Muscle of leg (tissue), 11 donors: ENCODE data around the gene FCF1. TPM values are rescaled to one million over a fixed set of nuclear protein-coding genes. Genes with fewer than 3 reads are reported as not detected.

Source experiments
- DNase-seq: peaks from one replicate; pipeline ENCODE4 v3.0.0; 2013
- H3K27ac ChIP-seq: one replicate; pipeline ENCODE4 v1.5.1; 2013; ENCODE audit warnings: mild to moderate bottlenecking, low read length, control low read depth
- H3K27me3 ChIP-seq: one replicate; pipeline ENCODE4 v1.6.1; 2013; ENCODE audit warnings: low read length; ENCODE audit not compliant: control insufficient read depth, insufficient read depth
- H3K36me3 ChIP-seq: one replicate; pipeline ENCODE4 v1.6.1; 2013; ENCODE audit warnings: low read length; ENCODE audit not compliant: control insufficient read depth, insufficient read depth
- H3K4me1 ChIP-seq: one replicate; pipeline ENCODE4 v1.6.1; 2013; ENCODE audit warnings: low read length; ENCODE audit not compliant: control insufficient read depth, insufficient read depth
- H3K4me3 ChIP-seq: one replicate; pipeline ENCODE4 v1.5.1; 2013; ENCODE audit warnings: low read length, control low read depth
- H3K9me3 ChIP-seq: replicated peaks from 2 replicates; pipeline ENCODE4 v1.6.1; 2013; ENCODE audit warnings: low read depth, low read length; ENCODE audit not compliant: control insufficient read depth
- WGBS: methylation state at CpG from one replicate; pipeline ENCODE4 v1.1.5; 2013; ENCODE audit warnings: missing lambda C conversion rate; ENCODE audit not compliant: insufficient coverage; 5-methylcytosine and 5-hydroxymethylcytosine counted together
- polyA plus RNA-seq, 8 donors: library from polyadenylated mRNA; unstranded; fragments of 120-200 nt; gene quantifications; one replicate each; pipeline versions ENCODE4 v1.2.1 to v1.2.3, GENCODE V29; 2013; ENCODE audit warnings: inconsistent platforms in 1 of 8, low replicate concordance in 1 of 8; ENCODE audit not compliant: insufficient read length in 8 of 8, insufficient read depth in 1 of 8
- total RNA-seq: library from RNA; stranded (reverse); fragments of 120-200 nt; gene quantifications from one replicate; pipeline ENCODE4 v1.2.4, GENCODE V29; 2013

Gene FCF1
- total and polyA plus RNA-seq, 9 donors: 21.9 to 49.0 (median 38.4) TPM

GRCh38 chr14:74697011-74697410 is 15.9 kb upstream of the FCF1 start:
- H3K27ac ChIP-seq: no peak overlapping the region

GRCh38 chr14:74697543-74697942 is 15.4 kb upstream of the FCF1 start:
- Histone ChIP-seq H3K27me3 (no peaks in the 10 kb centered on the region), H3K4me1 (no peaks in the 10 kb centered on the region), H3K4me3 (no peak overlapping the region), H3K27ac (no peak overlapping the region), H3K36me3 (peaks cover 8% of the 10 kb centered on the region), H3K9me3 (peaks cover 3% of the 10 kb centered on the region)
- no peak for DNase-seq
- 71% methylated on average over 1 of the region's 2 CpGs for WGBS

More at GRCh38 chr14:74697011-74697410, 15.9 kb upstream of the FCF1 start:
- no peaks in the 10 kb centered on the region for H3K4me1 ChIP-seq
- DNase-seq: no peak
- H3K4me3 ChIP-seq: no peak overlapping the region
- WGBS: no CpG with 5 or more reads among the region's 1 CpG
- no peaks in the 10 kb centered on the region for H3K27me3 ChIP-seq
- no peaks in the 10 kb centered on the region for H3K9me3 ChIP-seq
- peaks cover 5% of the 10 kb centered on the region for H3K36me3 ChIP-seq

- Histone ChIP-seq H3K27ac (no peak overlapping the region), H3K27me3 (no peaks in the 10 kb centered on the region), H3K4me3 (no peak overlapping the region), H3K4me1 (no peaks in the 10 kb centered on the region), H3K36me3 (peaks cover 8% of the 10 kb centered on the region), H3K9me3 (peaks cover 3% of the 10 kb centered on the region)
- 90% methylated on average over 1 of the region's 2 CpGs for WGBS
- DNase-seq: no peak
Measured at GRCh38 chr14:74697976-74698375, 15.0 kb upstream of the FCF1 start.

- WGBS: 97% methylated on average over 2 of the region's 4 CpGs
- H3K27ac ChIP-seq: no peak overlapping the region
Measured at GRCh38 chr14:74698465-74698864, 14.5 kb upstream of the FCF1 start.

GRCh38 chr14:74702293-74702692 is 10.7 kb upstream of the FCF1 start:
- DNase-seq: no peak
- H3K27ac ChIP-seq: no peak overlapping the region
- peaks cover 3% of the 10 kb centered on the region for H3K9me3 ChIP-seq
- H3K27me3 ChIP-seq: no peaks in the 10 kb centered on the region
- H3K4me1 ChIP-seq: no peaks in the 10 kb centered on the region
- H3K4me3 ChIP-seq: no peak overlapping the region
- peaks cover 8% of the 10 kb centered on the region for H3K36me3 ChIP-seq
- WGBS: 94% methylated on average over 2 of the region's 2 CpGs

More at GRCh38 chr14:74698465-74698864, 14.5 kb upstream of the FCF1 start:
- Histone ChIP-seq H3K9me3 (peaks cover 3% of the 10 kb centered on the region), H3K4me3 (no peak overlapping the region), H3K27me3 (no peaks in the 10 kb centered on the region), H3K36me3 (peaks cover 8% of the 10 kb centered on the region), H3K4me1 (no peaks in the 10 kb centered on the region)
- DNase-seq: no peak

- Histone ChIP-seq H3K4me3 (no peak overlapping the region), H3K27ac (no peak overlapping the region), H3K36me3 (peaks cover 8% of the 10 kb centered on the region), H3K4me1 (no peaks in the 10 kb centered on the region), H3K27me3 (no peaks in the 10 kb centered on the region), H3K9me3 (peaks cover 3% of the 10 kb centered on the region)
- DNase-seq: no peak
- 100% methylated on average over 1 of the region's 3 CpGs for WGBS
Measured at GRCh38 chr14:74703043-74703442, 9.9 kb upstream of the FCF1 start.

GRCh38 chr14:74704656-74705055 is 8.3 kb upstream of the FCF1 start:
- no CpG with 5 or more reads among the region's 2 CpGs for WGBS
- Histone ChIP-seq H3K27ac (no peak overlapping the region), H3K27me3 (no peaks in the 10 kb centered on the region), H3K36me3 (peaks cover 3% of the 10 kb centered on the region), H3K4me3 (no peak overlapping the region), H3K9me3 (peaks cover 3% of the 10 kb centered on the region), H3K4me1 (no peaks in the 10 kb centered on the region)
- no peak for DNase-seq

GRCh38 chr14:74705613-74706500 is 7.1 kb upstream of the FCF1 start:
- no peak for DNase-seq
- H3K4me1 ChIP-seq: no peaks in the 10 kb centered on the region
- 80% methylated on average over 1 of the region's 5 CpGs for WGBS
- no peak overlapping the region for H3K4me3 ChIP-seq
- H3K36me3 ChIP-seq: peaks cover 3% of the 10 kb centered on the region
- peaks cover 3% of the 10 kb centered on the region for H3K9me3 ChIP-seq
- no peak overlapping the region for H3K27ac ChIP-seq
- H3K27me3 ChIP-seq: no peaks in the 10 kb centered on the region

- H3K4me3 ChIP-seq: no peak overlapping the region
- H3K9me3 ChIP-seq: no peaks in the 10 kb centered on the region
- DNase-seq: no peak
- no peaks in the 10 kb centered on the region for H3K36me3 ChIP-seq
- no peak overlapping the region for H3K27ac ChIP-seq
- H3K27me3 ChIP-seq: no peaks in the 10 kb centered on the region
- peaks cover 4% of the 10 kb centered on the region for H3K4me1 ChIP-seq
- WGBS: no CpG with 5 or more reads among the region's 1 CpG
Measured at GRCh38 chr14:74710480-74710879, 2.5 kb upstream of the FCF1 start.

- Histone ChIP-seq H3K4me1 (peaks cover 4% of the 10 kb centered on the region), H3K4me3 (no peak overlapping the region), H3K27me3 (no peaks in the 10 kb centered on the region), H3K27ac (no peak overlapping the region), H3K36me3 (no peaks in the 10 kb centered on the region), H3K9me3 (no peaks in the 10 kb centered on the region)
- no peak for DNase-seq
- WGBS: no CpG with 5 or more reads among the region's 5 CpGs
Measured at GRCh38 chr14:74711651-74712050, 1.3 kb upstream of the FCF1 start.
